ENCODE measurements around the gene PITPNC1. TPM values are rescaled to one million over a fixed set of nuclear protein-coding genes. Genes with fewer than 3 reads are reported as not detected.

PITPNC1 gene
- 13.4 TPM for total RNA-seq

GRCh38 chr17:67376737-67377487 lies at the start of gene PITPNC1:
TSS of gene PITPNC1 (plus strand) at chr17:67377281.

DNA sequence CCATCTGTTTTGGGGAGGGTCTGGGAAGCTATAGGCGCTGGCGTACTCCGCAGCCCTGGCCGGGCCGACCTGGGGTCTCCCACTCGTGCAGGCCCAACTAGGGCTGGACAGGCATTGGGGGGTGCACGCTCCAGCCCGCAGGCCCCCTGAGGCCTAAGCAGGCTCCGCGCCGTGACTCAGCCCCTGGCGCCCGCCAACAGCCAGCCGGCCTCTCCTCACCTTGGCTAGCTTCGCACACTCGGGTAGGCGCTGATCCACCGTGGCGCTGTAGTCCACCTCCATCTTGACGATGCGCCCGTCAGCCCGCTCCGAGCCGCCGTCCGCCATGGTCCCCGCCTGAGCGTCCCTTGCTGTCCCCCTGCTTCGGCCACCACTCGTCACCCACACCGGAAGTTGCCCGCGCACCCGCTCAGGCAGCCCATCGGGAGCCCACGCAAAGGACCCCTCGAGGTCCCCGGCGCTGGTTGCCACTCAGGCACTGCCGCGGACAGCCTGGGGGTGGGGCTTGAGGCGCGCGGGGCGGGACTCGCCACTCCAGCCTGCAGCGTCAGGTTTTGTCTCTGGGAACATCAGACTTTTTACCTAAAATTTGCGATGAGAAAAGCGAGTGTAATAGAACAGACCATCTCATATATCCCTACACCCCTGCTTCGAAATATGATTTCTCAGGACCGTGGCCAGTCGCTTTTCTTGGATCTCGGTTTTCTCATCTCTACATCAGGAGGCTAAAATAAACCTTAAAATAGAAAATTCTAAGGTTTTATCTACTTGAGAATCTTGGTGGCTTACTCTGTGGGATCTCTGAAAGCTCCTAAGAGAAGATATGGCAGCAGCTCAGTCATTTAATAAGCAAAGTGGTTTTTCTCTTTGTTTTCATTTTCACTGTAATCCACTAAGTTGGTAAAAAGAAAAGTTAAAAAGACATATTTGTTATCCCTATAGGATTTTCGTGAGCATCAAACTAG lies 10.6 kb upstream of the PITPNC1 start, which contains the start of gene PSMD12:
TSS of gene PSMD12 (minus strand) at position 385 of the 965 bp plus-strand sequence. CDS start at position 327, 58 bp downstream.

GRCh38 chr17:67717624-67718324 lies 340.7 kb downstream of the PITPNC1 start, which contains the start of gene NOL11:
TSS of gene NOL11 (plus strand) at chr17:67717936. CDS start at chr17:67717948, 12 bp downstream.

Small RNA genes lying within 50 kb of the gene (small RNA-seq; reads per million reads assigned to genes)
- not detected for gene MIR548AA2 (ENCODE audit: low replicate concordance)
- gene MIR548D2 (ENCODE audit: low replicate concordance) = not detected
- not detected for gene RF00019 (ENCODE audit: low replicate concordance)
- not detected for gene RN7SL756P (ENCODE audit: low replicate concordance)
- gene SNORA38B (ENCODE audit: low replicate concordance) = 2.3 reads per million, percentile 90 among the genes with 10 or more reads in this experiment

Other genes starting within 250 kb of the PITPNC1 start
- gene HELZ, start 132.1 kb upstream of the PITPNC1 start, total RNA-seq = 72.0 TPM
- 26.2 TPM for gene PSMD12, start 10.7 kb upstream of the PITPNC1 start, total RNA-seq